ENCODE data around the gene SCTR. TPM values are rescaled to one million over a fixed set of nuclear protein-coding genes. Genes with fewer than 3 reads are reported as not detected.

The SCTR gene
- total RNA-seq, 2 donors from 2014 or later: not detected

- DNase-seq (ENCODE audit: low spot score): no peak
These were observed 1.3 kb upstream of the SCTR start for GRCh38 chr2:119525614-119526013.

GRCh38 chr2:119523383-119523951 is 816 bp downstream of the SCTR start:
- Histone ChIP-seq H3K27me3 (replicated peaks; ENCODE audit: insufficient read depth) (no peaks in the 10 kb centered on the region), H3K9me3 (no peaks in the 10 kb centered on the region), H3K4me3 (no peak overlapping the region), H3K27ac (no peak overlapping the region), H3K4me1 (ENCODE audit: control insufficient read depth in 1 of 2, low read depth in 2 of 2) (peaks cover 0 to 13% of the 10 kb centered on the region in 2 donors), H3K36me3 (no peaks in the 10 kb centered on the region)
- no peak for TF ChIP-seq CTCF (IDR thresholded peaks at IDR 0.05)
- ATAC-seq (ENCODE audit: insufficient number of reproducible peaks, low FRiP score, low read depth) (no peak), DNase-seq (ENCODE audit: low spot score) (no peak)

More at GRCh38 chr2:119525614-119526013, 1.3 kb upstream of the SCTR start:
- H3K9me3 ChIP-seq: no peaks in the 10 kb centered on the region
- ATAC-seq (ENCODE audit: insufficient number of reproducible peaks, low FRiP score, low read depth): no peak
- H3K27me3 ChIP-seq (replicated peaks; ENCODE audit: insufficient read depth): no peaks in the 10 kb centered on the region
- peaks cover 0 to 13% of the 10 kb centered on the region in 2 donors for H3K4me1 ChIP-seq (ENCODE audit: control insufficient read depth in 1 of 2, low read depth in 2 of 2)
- H3K36me3 ChIP-seq: no peaks in the 10 kb centered on the region
- no peak overlapping the region for H3K4me3 ChIP-seq
- no peak overlapping the region for H3K27ac ChIP-seq
- no peak for TF ChIP-seq CTCF (IDR thresholded peaks at IDR 0.05)

- Histone ChIP-seq H3K9me3 (no peaks in the 10 kb centered on the region), H3K27ac (no peak overlapping the region), H3K4me1 (ENCODE audit: control insufficient read depth in 1 of 2, low read depth in 2 of 2) (peaks cover 0 to 13% of the 10 kb centered on the region in 2 donors), H3K36me3 (no peaks in the 10 kb centered on the region), H3K27me3 (replicated peaks; ENCODE audit: insufficient read depth) (no peaks in the 10 kb centered on the region), H3K4me3 (no peak overlapping the region)
- DNase-seq (ENCODE audit: low spot score) (no peak), ATAC-seq (ENCODE audit: insufficient number of reproducible peaks, low FRiP score, low read depth) (no peak)
- TF ChIP-seq CTCF (IDR thresholded peaks at IDR 0.05): no peak
These were observed 1.6 kb downstream of the SCTR start for GRCh38 chr2:119522671-119523070.

- no peak for TF ChIP-seq CTCF (IDR thresholded peaks at IDR 0.05)
- H3K4me3 ChIP-seq: no peak overlapping the region
- no peaks in the 10 kb centered on the region for H3K36me3 ChIP-seq
- no peak overlapping the region for H3K27ac ChIP-seq
- peaks cover 0 to 13% of the 10 kb centered on the region in 2 donors for H3K4me1 ChIP-seq (ENCODE audit: control insufficient read depth in 1 of 2, low read depth in 2 of 2)
- no peaks in the 10 kb centered on the region for H3K27me3 ChIP-seq (replicated peaks; ENCODE audit: insufficient read depth)
- DNase-seq (ENCODE audit: low spot score): no peak
- H3K9me3 ChIP-seq: no peaks in the 10 kb centered on the region
- ATAC-seq (ENCODE audit: insufficient number of reproducible peaks, low FRiP score, low read depth): no peak
These were observed 2.7 kb downstream of the SCTR start for GRCh38 chr2:119521433-119522050.

GRCh38 chr2:119520696-119521432 is 3.4 kb downstream of the SCTR start:
- DNase-seq (ENCODE audit: low spot score): no peak
- no peaks in the 10 kb centered on the region for H3K27me3 ChIP-seq (replicated peaks; ENCODE audit: insufficient read depth)
- H3K4me1 ChIP-seq (ENCODE audit: control insufficient read depth in 1 of 2, low read depth in 2 of 2): peaks cover 0 to 13% of the 10 kb centered on the region in 2 donors
- no peaks in the 10 kb centered on the region for H3K36me3 ChIP-seq
- no peak overlapping the region for H3K27ac ChIP-seq
- no peak for TF ChIP-seq CTCF (IDR thresholded peaks at IDR 0.05)
- no peaks in the 10 kb centered on the region for H3K9me3 ChIP-seq
- no peak overlapping the region for H3K4me3 ChIP-seq
- no peak for ATAC-seq (ENCODE audit: insufficient number of reproducible peaks, low FRiP score, low read depth)

Measured in thoracic aorta (tissue), 2 donors.